Measurements from ENCODE around the gene LRRC70.

Gene LRRC70

GRCh38 chr5:62574599-62574998, 4.0 kb upstream of the LRRC70 start:
- DNase-seq (ENCODE audit: low read depth in 2 of 3, low spot score in 1 of 3): no peak

GRCh38 chr5:62575066-62575465, 3.6 kb upstream of the LRRC70 start:
- DNase-seq (ENCODE audit: low read depth in 2 of 3, low spot score in 1 of 3): no peak

- DNase-seq (ENCODE audit: low read depth in 2 of 3, low spot score in 1 of 3): no peak
Observed at GRCh38 chr5:62575489-62575888, 3.1 kb upstream of the LRRC70 start.

GRCh38 chr5:62576570-62577170, 1.9 kb upstream of the LRRC70 start:
- DNase-seq (ENCODE audit: low read depth in 2 of 3, low spot score in 1 of 3): no peak

- no peak for DNase-seq (ENCODE audit: low read depth in 2 of 3, low spot score in 1 of 3)
Observed at GRCh38 chr5:62577488-62577887, 1.1 kb upstream of the LRRC70 start.

GRCh38 chr5:62579761-62580160, 1.1 kb downstream of the LRRC70 start:
- no peak for DNase-seq (ENCODE audit: low read depth in 2 of 3, low spot score in 1 of 3)

GRCh38 chr5:62581836-62582597, 3.4 kb downstream of the LRRC70 start:
- no peak for DNase-seq (ENCODE audit: low read depth in 2 of 3, low spot score in 1 of 3)

- DNase-seq (ENCODE audit: low read depth in 2 of 3, low spot score in 1 of 3): no peak
Observed at GRCh38 chr5:62584391-62584790, 5.8 kb downstream of the LRRC70 start.

GRCh38 chr5:62585306-62585705, 6.7 kb downstream of the LRRC70 start:
- no peak for DNase-seq (ENCODE audit: low read depth in 2 of 3, low spot score in 1 of 3)

- DNase-seq (ENCODE audit: low read depth in 2 of 3, low spot score in 1 of 3): no peak
Observed at GRCh38 chr5:62585751-62586150, 7.1 kb downstream of the LRRC70 start.

GRCh38 chr5:62587737-62588136, 9.1 kb downstream of the LRRC70 start:
- DNase-seq (ENCODE audit: low read depth in 2 of 3, low spot score in 1 of 3): no peak

- no peak for DNase-seq (ENCODE audit: low read depth in 2 of 3, low spot score in 1 of 3)
Observed at GRCh38 chr5:62588668-62589067, 10.0 kb downstream of the LRRC70 start.

- no peak for DNase-seq (ENCODE audit: low read depth in 2 of 3, low spot score in 1 of 3)
Observed at GRCh38 chr5:62589504-62589903, 10.9 kb downstream of the LRRC70 start.

GRCh38 chr5:62590387-62590786, 11.8 kb downstream of the LRRC70 start:
- no peak for DNase-seq (ENCODE audit: low read depth in 2 of 3, low spot score in 1 of 3)

- no peak for DNase-seq (ENCODE audit: low read depth in 2 of 3, low spot score in 1 of 3)
Observed at GRCh38 chr5:62592558-62592957, 13.9 kb downstream of the LRRC70 start.

- DNase-seq (ENCODE audit: low read depth in 2 of 3, low spot score in 1 of 3): no peak
Observed at GRCh38 chr5:62593331-62593730, 14.7 kb downstream of the LRRC70 start.

- no peak for DNase-seq (ENCODE audit: low read depth in 2 of 3, low spot score in 1 of 3)
Observed at GRCh38 chr5:62594364-62594984, 15.9 kb downstream of the LRRC70 start.

GRCh38 chr5:62596096-62596495, 17.5 kb downstream of the LRRC70 start:
- DNase-seq (ENCODE audit: low read depth in 2 of 3, low spot score in 1 of 3): no peak

- DNase-seq (ENCODE audit: low read depth in 2 of 3, low spot score in 1 of 3): no peak
Observed at GRCh38 chr5:62596691-62597090, 18.1 kb downstream of the LRRC70 start.

GRCh38 chr5:62597314-62597713, 18.7 kb downstream of the LRRC70 start:
- DNase-seq (ENCODE audit: low read depth in 2 of 3, low spot score in 1 of 3): no peak

GRCh38 chr5:62600560-62601252, 22.1 kb downstream of the LRRC70 start:
- no peak for DNase-seq (ENCODE audit: low read depth in 2 of 3, low spot score in 1 of 3)

- no peak for DNase-seq (ENCODE audit: low read depth in 2 of 3, low spot score in 1 of 3)
Observed at GRCh38 chr5:62603934-62604333, 25.3 kb downstream of the LRRC70 start.

Measured in stimulated activated CD4-positive, alpha-beta T cell treated with anti-CD3 and anti-CD28 coated beads, Interleukin-12 subunit alpha, Interleukin-12 subunit beta, amount 100 ng/mL, for 48 hours (primary cell).